Posterior vena cava (tissue), 2 donors: ENCODE measurements around the gene TMEM62. TPM values are rescaled to one million over a fixed set of nuclear protein-coding genes. Genes with fewer than 3 reads are reported as not detected.
"Not testable (repeated sequence)": the region's sequence is repeated elsewhere in the genome, so short reads cannot be mapped to it uniquely, and the experiment has no call there.

Experiments used
- DNase-seq: peaks from one replicate; pipeline ENCODE4 v3.0.0-alpha.2; 2020; ENCODE audit warnings: low spot score
- intact Hi-C, 2 donors: fragments of 100-400 bp; cut with DNase I; formaldehyde crosslinking; loops; one replicate each; pipeline versions ENCODE4 v1.14.1 to v1.14.2; 2022 to 2023
- total RNA-seq, 2 donors: library from RNA; stranded (reverse); fragmentation: NEBNext Ultra II Directional; extraction: Animal tissue kit (Norgen Biotek cat#: 25700); gene quantifications; one replicate each; pipeline ENCODE4 v1.2.1, GENCODE V29; 2021
- donor health status: DM: yes; HTN: yes; CAD: no.
- donor health status: DM: yes; HTN: yes; CAD: no.

Gene TMEM62
- total RNA-seq, 2 donors from 2014 or later = 16.0 to 17.3 TPM

- intact Hi-C loops = no loop called here
- no peak for DNase-seq
These were observed 15.1 kb upstream of the TMEM62 start for GRCh38 chr15:43118286-43118685.

- no peak for DNase-seq
- intact Hi-C loops = no loop called here
These were observed 14.6 kb upstream of the TMEM62 start for GRCh38 chr15:43118829-43119228.

- intact Hi-C loops = no loop called here
- no peak for DNase-seq
These were observed 11.5 kb upstream of the TMEM62 start for GRCh38 chr15:43121863-43122262.

GRCh38 chr15:43125100-43125661 is 8.2 kb upstream of the TMEM62 start:
- no peak for DNase-seq
- intact Hi-C loops = no loop called here

GRCh38 chr15:43126356-43126755 is 7.0 kb upstream of the TMEM62 start:
- DNase-seq = no peak
- intact Hi-C loops = no loop called here

GRCh38 chr15:43127752-43128151 is 5.6 kb upstream of the TMEM62 start:
- intact Hi-C loops = no loop called here
- no peak for DNase-seq

GRCh38 chr15:43128174-43128979 is 5.0 kb upstream of the TMEM62 start:
- DNase-seq, intact Hi-C loops: not testable (repeated sequence)

- intact Hi-C loops = no loop called here
- no peak for DNase-seq
These were observed 4.4 kb upstream of the TMEM62 start for GRCh38 chr15:43128980-43129335.

- intact Hi-C loops = no loop called here
- no peak for DNase-seq
These were observed 456 bp upstream of the TMEM62 start for GRCh38 chr15:43132830-43133429.

- intact Hi-C loops = no loop called here
- no peak for DNase-seq
These were observed 810 bp downstream of the TMEM62 start for GRCh38 chr15:43134157-43134635.

- no peak for DNase-seq
- intact Hi-C loops = no loop called here
These were observed 2.0 kb downstream of the TMEM62 start for GRCh38 chr15:43135351-43135750.

GRCh38 chr15:43143203-43143941 is 10.0 kb downstream of the TMEM62 start:
- DNase-seq = no peak
- intact Hi-C loops = no loop called here

GRCh38 chr15:43144512-43144911 is 11.1 kb downstream of the TMEM62 start:
- intact Hi-C loops = no loop called here
- no peak for DNase-seq

- no peak for DNase-seq
- intact Hi-C loops = no loop called here
These were observed 12.8 kb downstream of the TMEM62 start for GRCh38 chr15:43146184-43146583.

- DNase-seq = no peak
- intact Hi-C loops = no loop called here
These were observed 17.0 kb downstream of the TMEM62 start for GRCh38 chr15:43150191-43150929.

GRCh38 chr15:43151688-43152087 is 18.3 kb downstream of the TMEM62 start:
- no peak for DNase-seq
- intact Hi-C loops = no loop called here

- no peak for DNase-seq
- intact Hi-C loops = no loop called here
These were observed 19.9 kb downstream of the TMEM62 start for GRCh38 chr15:43153269-43153668.

GRCh38 chr15:43165801-43166325 is 32.5 kb downstream of the TMEM62 start:
- intact Hi-C loops = no loop called here
- DNase-seq = no peak

GRCh38 chr15:43167261-43167660 is 33.9 kb downstream of the TMEM62 start:
- intact Hi-C loops, DNase-seq: not testable (repeated sequence)
